ENCODE data around the gene CUX1. TPM values are rescaled to one million over a fixed set of nuclear protein-coding genes. Genes with fewer than 3 reads are reported as not detected.

CUX1 gene
- total RNA-seq, 2 donors from 2014 or later = 42.0 to 47.5 TPM

GRCh38 chr7:102241431-102241830 is 424.0 kb downstream of the CUX1 start:
- no peak overlapping the region for H3K27ac ChIP-seq
- no peaks in the 10 kb centered on the region for H3K9me3 ChIP-seq
- H3K4me3 ChIP-seq = no peak overlapping the region
- no peak for TF ChIP-seq POLR2A (IDR thresholded peaks at IDR 0.05)
- TF ChIP-seq, protein P1, sequence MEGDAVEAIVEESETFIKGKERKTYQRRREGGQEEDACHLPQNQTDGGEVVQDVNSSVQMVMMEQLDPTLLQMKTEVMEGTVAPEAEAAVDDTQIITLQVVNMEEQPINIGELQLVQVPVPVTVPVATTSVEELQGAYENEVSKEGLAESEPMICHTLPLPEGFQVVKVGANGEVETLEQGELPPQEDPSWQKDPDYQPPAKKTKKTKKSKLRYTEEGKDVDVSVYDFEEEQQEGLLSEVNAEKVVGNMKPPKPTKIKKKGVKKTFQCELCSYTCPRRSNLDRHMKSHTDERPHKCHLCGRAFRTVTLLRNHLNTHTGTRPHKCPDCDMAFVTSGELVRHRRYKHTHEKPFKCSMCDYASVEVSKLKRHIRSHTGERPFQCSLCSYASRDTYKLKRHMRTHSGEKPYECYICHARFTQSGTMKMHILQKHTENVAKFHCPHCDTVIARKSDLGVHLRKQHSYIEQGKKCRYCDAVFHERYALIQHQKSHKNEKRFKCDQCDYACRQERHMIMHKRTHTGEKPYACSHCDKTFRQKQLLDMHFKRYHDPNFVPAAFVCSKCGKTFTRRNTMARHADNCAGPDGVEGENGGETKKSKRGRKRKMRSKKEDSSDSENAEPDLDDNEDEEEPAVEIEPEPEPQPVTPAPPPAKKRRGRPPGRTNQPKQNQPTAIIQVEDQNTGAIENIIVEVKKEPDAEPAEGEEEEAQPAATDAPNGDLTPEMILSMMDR (IDR thresholded peaks at IDR 0.05) = no peak
- DNase-seq (no peak), ATAC-seq (no peak)
- WGBS, 2 donors = 83 to 100% methylated on average over 2 to 8 of the region's 8 CpGs
- H3K36me3 ChIP-seq (replicated peaks in 1 of 2; ENCODE audit: insufficient read depth in 1 of 2, low read depth in 2 of 2) = peaks cover 0 to 3% of the 10 kb centered on the region in 2 donors
- intact Hi-C loops (cut with DNase I) = no loop called here
- H3K27me3 ChIP-seq = no peaks in the 10 kb centered on the region
- no peaks in the 10 kb centered on the region for H3K4me1 ChIP-seq

DNA sequence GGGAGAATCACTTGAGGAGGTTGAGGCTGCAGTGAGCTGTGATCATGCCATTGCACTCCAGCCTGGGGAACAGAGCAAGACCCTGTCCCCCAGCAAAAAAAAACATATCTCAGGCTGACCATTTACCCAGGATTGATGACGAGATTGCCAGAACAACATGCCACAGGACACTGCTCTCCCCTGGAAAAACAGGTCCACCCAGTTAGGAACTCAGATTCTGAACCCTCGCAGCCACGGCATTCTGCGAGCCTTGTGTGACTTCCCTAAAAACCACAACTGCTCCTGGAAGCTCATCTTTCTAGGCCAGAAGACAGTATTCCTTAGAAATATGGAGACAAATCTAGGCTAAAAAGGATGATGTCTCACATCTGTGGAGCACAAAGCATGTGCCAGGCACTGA is 427.2 kb downstream of the CUX1 start:
- intact Hi-C loops (cut with DNase I) = no loop called here
- TF ChIP-seq POLR2A (IDR thresholded peaks at IDR 0.05) = no peak
- TF ChIP-seq, protein P1 (IDR thresholded peaks at IDR 0.05) = no peak
- 53 to 93% methylated on average over 3 to 4 of the region's 4 CpGs for WGBS, 2 donors
- Histone ChIP-seq H3K27ac (no peak overlapping the region), H3K27me3 (no peaks in the 10 kb centered on the region), H3K4me3 (no peak overlapping the region), H3K4me1 (no peaks in the 10 kb centered on the region), H3K36me3 (replicated peaks in 1 of 2; ENCODE audit: insufficient read depth in 1 of 2, low read depth in 2 of 2) (peaks cover 0 to 3% of the 10 kb centered on the region in 2 donors), H3K9me3 (no peaks in the 10 kb centered on the region)
- DNase-seq = no peak
- no peak for ATAC-seq

DNA sequence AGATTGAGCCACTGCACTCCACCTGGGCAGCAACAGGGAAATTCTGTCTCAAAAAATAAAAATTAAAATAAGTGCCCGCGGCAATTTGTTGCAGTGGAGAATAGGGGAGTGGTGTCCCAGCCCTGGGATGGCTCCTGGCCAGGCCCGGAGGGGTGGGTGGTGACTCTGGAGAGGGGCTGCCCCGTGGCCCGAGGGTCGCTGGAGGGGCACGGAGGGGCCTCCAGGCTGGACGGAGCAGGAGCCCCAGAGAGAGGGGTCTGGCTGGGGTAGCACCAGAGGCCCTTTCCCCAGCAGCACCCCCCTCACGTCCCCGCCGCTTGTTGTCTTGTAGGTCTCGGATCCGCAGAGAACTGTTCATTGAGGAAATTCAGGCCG is 430.6 kb downstream of the CUX1 start:
- intact Hi-C loops (cut with DNase I) = no loop called here
- no peak for ATAC-seq
- TF ChIP-seq, protein P1 (IDR thresholded peaks at IDR 0.05) = no peak
- TF ChIP-seq POLR2A (IDR thresholded peaks at IDR 0.05) = no peak
- 96 to 100% methylated on average over 2 to 14 of the region's 14 CpGs for WGBS, 2 donors
- Histone ChIP-seq H3K4me3 (no peak overlapping the region), H3K9me3 (no peaks in the 10 kb centered on the region), H3K36me3 (replicated peaks in 1 of 2; ENCODE audit: insufficient read depth in 1 of 2, low read depth in 2 of 2) (no peaks in the 10 kb centered on the region), H3K27ac (no peak overlapping the region), H3K27me3 (no peaks in the 10 kb centered on the region), H3K4me1 (peaks cover 5% of the 10 kb centered on the region)
- DNase-seq = no peak

DNA sequence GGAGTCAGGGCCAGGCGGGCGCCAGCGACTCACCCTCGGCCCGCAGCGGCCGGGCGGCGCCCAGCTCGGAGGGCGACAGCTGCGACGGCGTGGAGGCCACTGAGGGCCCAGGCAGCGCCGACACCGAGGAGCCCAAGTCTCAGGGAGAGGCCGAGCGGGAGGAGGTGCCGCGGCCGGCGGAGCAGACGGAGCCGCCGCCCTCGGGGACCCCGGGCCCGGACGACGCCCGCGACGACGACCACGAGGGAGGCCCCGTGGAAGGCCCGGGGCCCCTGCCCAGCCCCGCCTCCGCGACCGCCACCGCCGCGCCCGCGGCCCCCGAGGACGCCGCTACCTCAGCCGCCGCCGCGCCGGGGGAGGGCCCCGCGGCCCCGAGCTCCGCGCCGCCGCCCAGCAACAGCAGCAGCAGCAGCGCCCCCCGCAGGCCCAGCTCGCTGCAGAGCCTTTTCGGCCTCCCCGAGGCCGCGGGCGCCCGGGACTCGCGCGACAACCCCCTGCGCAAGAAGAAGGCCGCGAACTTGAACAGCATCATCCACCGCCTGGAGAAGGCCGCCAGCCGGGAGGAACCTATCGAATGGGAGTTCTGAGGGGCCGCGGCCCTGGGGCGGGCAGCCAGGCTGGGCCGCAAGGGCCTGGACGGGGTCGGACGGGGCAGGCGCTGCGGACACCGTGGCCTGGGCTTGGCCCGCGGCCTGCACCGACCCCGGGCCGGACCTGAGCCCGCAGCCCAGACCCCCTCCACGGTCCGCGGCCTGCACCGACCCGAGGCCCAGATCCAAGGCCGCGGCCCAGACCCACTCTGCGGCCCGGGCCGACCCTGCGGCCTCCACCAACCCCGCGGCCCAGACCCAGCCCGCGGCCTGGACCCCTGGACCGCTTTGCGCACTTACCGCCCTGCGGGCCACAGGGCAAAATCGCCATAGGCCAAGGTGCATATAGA is 431.3 kb downstream of the CUX1 start:
- DNase-seq (no peak), ATAC-seq (no peak)
- no peaks in the 10 kb centered on the region for H3K27me3 ChIP-seq
- no peak overlapping the region for H3K4me3 ChIP-seq
- H3K27ac ChIP-seq = no peak overlapping the region
- intact Hi-C loops (cut with DNase I) = no loop called here
- no peaks in the 10 kb centered on the region for H3K9me3 ChIP-seq
- WGBS, 2 donors = 91 to 95% methylated on average over 20 to 37 of the region's 117 CpGs
- no peaks in the 10 kb centered on the region for H3K36me3 ChIP-seq (replicated peaks in 1 of 2; ENCODE audit: insufficient read depth in 1 of 2, low read depth in 2 of 2)
- H3K4me1 ChIP-seq = peaks cover 12% of the 10 kb centered on the region
- TF ChIP-seq, protein P1 (IDR thresholded peaks at IDR 0.05) = no peak
- no peak for TF ChIP-seq POLR2A (IDR thresholded peaks at IDR 0.05)

All from body of pancreas (tissue), 4 donors.